Gastroesophageal sphincter (tissue), 3 donors: Measurements from ENCODE around the gene INAFM2.

Source experiments
- EP300 ChIP-seq: sonication (generic); formaldehyde crosslinking; IDR thresholded peaks from one replicate; pipeline ENCODE4 v1.6.1; 2017; ENCODE audit warnings: antibody characterized with exemption, mild to moderate bottlenecking
- POLR2A ChIP-seq, 2 donors: fragments of 450-650 bp; IDR thresholded peaks; one replicate each; pipeline ENCODE4 v1.6.1; 2017; ENCODE audit warnings: antibody characterized with exemption in 2 of 2, mild to moderate bottlenecking in 2 of 2, moderate library complexity in 1 of 2
- POLR2AphosphoS5 ChIP-seq: sonication (generic); formaldehyde crosslinking; IDR thresholded peaks from one replicate; pipeline ENCODE4 v1.6.1; 2017; ENCODE audit warnings: antibody characterized with exemption
- TF ChIP-seq, protein P1 (sequence below), 4 experiments: fragments of 200-600 bp in 2 of 4; fragments of 450-650 bp in 2 of 4; sonication (generic) in 1 of 4; IDR thresholded peaks; one replicate each; pipeline ENCODE4 v1.5.1; 2017 to 2019; ENCODE audit warnings: antibody characterized with exemption in 4 of 4, mild to moderate bottlenecking in 2 of 4, moderate library complexity in 2 of 4

DNA sequence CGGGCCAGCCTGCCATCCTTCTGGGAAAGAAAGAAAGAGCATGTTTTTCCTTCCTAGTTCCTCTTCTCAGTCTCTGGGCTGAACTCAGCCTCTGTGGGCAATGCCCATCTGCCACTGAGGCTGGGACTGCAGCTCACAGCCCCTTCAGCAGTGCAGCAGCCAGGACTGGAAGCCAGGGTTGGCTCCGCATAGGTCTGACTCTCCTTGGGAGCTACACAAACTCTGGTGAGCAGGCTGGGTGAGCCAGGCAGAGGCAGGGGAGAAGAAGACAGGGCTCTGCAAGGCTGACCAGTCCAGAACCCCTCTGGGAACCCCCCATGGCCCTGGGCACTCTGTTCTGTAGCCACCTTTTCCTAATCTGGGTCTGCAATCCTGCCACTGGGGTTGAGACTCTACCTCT is 38.1 kb downstream of the INAFM2 start:
- TF ChIP-seq POLR2A (IDR thresholded peaks at IDR 0.05): no peak
- TF ChIP-seq, protein P1, sequence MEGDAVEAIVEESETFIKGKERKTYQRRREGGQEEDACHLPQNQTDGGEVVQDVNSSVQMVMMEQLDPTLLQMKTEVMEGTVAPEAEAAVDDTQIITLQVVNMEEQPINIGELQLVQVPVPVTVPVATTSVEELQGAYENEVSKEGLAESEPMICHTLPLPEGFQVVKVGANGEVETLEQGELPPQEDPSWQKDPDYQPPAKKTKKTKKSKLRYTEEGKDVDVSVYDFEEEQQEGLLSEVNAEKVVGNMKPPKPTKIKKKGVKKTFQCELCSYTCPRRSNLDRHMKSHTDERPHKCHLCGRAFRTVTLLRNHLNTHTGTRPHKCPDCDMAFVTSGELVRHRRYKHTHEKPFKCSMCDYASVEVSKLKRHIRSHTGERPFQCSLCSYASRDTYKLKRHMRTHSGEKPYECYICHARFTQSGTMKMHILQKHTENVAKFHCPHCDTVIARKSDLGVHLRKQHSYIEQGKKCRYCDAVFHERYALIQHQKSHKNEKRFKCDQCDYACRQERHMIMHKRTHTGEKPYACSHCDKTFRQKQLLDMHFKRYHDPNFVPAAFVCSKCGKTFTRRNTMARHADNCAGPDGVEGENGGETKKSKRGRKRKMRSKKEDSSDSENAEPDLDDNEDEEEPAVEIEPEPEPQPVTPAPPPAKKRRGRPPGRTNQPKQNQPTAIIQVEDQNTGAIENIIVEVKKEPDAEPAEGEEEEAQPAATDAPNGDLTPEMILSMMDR (IDR thresholded peaks at IDR 0.05): no peak
- TF ChIP-seq POLR2AphosphoS5: no peak
- TF ChIP-seq EP300: no peak
